GM12872 (cell line): ENCODE data around the gene ROM1.

Experiments used
- TF ChIP-seq, protein P1 (sequence below): IDR thresholded peaks from 3 replicates; pipeline ENCODE4 v1.5.1; 2011; ENCODE audit warnings: low read depth, mild to moderate bottlenecking, low read length, moderate library complexity; ENCODE audit not compliant: insufficient read depth

The ROM1 gene

DNA sequence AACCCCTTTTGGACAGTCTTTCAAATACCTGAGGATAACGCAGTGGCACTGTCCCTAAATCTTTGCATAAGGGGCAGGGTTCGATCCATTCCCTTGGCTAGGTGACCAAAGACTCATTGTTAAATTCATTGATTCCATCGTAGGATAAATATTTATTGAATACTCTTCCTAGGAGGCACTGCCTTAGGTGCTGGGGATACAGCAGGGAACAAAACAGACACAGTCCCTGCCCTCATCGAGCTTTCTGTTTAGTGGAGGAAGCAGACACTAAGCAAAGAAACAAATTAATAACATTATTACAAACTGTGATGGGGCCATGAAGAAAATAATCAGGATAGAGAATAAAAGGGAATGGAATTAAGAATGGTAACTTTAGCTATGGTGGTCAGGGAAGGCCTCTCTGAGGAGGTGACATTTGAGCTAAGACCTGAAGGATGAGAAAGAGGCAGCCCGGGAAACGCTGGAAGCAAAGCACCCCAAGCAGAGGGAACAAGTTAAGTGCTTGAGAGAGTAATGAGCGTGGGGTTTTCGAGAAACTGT lies 8.0 kb downstream of the ROM1 start:
- TF ChIP-seq, protein P1, sequence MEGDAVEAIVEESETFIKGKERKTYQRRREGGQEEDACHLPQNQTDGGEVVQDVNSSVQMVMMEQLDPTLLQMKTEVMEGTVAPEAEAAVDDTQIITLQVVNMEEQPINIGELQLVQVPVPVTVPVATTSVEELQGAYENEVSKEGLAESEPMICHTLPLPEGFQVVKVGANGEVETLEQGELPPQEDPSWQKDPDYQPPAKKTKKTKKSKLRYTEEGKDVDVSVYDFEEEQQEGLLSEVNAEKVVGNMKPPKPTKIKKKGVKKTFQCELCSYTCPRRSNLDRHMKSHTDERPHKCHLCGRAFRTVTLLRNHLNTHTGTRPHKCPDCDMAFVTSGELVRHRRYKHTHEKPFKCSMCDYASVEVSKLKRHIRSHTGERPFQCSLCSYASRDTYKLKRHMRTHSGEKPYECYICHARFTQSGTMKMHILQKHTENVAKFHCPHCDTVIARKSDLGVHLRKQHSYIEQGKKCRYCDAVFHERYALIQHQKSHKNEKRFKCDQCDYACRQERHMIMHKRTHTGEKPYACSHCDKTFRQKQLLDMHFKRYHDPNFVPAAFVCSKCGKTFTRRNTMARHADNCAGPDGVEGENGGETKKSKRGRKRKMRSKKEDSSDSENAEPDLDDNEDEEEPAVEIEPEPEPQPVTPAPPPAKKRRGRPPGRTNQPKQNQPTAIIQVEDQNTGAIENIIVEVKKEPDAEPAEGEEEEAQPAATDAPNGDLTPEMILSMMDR, result no peak

DNA sequence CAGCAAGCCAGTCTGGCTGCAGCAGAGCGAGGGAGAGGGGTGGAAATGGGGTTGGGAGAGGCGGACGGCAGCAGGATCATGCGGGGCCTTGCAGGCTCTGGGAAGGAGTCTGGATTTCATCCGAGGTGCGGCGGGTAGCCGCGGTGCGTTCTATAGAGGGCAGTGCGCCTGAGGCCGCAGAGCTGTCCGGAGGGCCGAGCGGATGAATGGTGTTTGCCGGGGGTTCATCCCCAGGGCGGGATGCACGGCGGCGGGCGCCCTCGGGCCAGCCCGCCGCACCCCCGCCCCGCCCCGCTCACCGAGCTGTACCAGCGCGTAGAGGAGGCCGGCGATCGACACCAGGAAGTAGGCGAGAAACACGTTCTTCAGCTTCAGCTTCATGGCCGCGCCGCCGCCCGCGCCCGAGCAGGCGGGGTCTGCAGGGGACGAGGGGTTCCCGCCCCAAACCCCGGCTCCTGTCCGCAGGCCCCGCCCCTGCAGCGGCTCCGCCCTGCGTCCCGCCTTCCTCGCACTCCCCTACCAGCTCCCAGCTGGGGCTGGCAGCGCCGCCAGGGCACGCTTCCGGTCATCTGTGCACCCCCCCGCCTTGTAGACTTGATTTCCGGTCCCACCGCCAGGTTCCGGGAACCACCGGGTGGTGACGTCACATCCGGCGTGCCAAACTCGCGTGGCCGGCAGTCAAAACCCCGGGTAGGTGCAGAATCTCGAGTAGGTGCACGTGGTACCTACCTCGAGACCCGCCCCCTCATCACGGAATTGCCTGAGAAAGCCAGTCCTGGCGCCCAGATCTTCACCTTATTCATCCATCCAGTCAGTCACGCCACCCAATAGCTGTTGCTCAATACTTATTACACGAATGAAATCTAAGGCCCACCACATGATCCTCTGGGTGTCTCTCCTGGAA lies 8.8 kb downstream of the ROM1 start, which contains the start of gene B3GAT3:
Gene B3GAT3, minus strand, starts transcription at position 420 of the 904 bp plus-strand sequence. Its CDS starts 39 bp downstream, at position 381.
- TF ChIP-seq, protein P1, result no peak

DNA sequence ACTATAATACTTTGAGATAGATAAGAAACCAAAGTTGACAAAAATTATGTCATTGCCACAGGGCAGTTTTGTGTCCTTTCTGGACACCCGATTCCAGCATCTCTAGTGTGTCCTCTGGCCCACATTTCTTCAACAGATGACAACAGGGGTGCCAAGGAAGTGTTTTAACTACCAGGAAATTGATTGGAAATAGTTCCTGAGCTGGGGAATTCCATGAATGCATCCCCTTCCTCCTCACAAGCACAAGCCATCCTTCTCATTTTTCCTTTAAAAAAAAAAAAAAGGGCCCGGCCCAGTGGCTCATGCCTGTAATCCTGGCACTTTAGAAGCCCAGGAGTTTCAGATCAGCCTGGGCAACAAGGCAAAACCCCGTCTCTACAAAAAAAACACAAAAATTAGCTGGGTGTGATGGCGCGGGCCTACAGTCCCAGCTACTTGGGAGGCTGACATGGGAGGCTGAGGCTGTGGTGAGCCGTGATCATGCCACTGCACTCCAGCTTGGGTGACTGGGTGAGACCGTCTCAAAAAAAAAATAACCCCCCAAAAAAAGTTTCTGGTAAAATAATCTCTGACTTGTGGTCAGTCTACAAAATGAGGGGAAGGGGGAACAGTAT lies 9.5 kb downstream of the ROM1 start:
- TF ChIP-seq, protein P1, result no peak

DNA sequence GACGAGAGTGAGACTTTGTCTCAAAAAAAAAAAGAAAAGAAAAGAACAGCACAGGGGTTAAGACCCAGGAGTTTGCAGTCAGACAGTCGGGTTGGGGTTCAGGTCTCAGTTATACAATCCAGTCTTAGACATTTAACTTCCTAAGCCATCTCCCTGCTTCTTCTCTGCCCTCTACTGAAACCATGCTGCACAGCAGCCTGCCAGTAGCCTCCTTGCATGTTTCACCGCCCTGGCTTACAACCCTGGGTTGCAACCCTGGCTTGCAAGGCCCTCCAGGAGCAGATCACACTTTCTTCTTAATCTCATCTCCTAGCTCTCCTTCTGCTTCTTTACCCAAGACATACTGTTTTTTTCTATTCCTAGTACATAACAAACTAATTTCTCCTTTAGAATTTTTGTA lies 14.7 kb downstream of the ROM1 start:
- TF ChIP-seq, protein P1, result no peak

DNA sequence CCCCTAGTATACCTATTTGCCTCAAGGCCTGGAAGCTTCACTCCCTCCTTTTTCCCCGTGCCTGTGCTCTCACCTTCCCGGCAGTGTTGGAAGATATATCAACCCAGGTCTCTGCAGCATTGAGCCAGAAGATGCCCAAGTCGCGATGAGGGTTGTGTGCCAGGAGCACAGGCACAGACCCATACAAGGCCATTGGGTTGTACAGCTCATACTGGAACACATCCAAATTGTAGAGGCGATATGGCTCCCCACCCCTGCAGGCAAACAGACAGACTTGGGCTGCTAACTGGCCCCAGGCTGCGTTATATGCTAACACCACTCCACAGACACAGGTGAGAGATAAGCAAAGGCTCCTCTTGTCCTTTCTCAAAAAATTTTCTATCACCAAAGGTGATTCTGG lies 19.4 kb downstream of the ROM1 start:
- TF ChIP-seq, protein P1, result no peak

DNA sequence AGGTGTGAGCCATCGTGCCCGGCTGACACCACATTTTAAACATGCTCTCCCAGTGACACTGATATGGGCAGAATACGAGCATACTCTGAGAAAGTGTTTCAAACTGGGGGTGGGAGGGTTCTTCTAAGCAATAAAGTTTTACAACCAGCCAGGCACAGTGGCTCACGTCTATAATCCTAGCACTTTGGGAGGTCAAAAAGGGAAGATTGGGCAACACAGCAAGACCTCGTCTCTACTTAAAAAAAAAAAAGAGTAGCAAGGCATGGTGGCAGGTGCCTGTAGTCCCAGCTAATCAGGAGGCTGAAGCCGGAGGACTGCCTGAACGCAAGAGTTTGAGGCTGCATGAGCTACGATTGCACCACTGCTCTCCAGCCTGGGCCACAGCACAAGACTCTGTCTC lies 31.2 kb downstream of the ROM1 start:
- TF ChIP-seq, protein P1, result no peak

DNA sequence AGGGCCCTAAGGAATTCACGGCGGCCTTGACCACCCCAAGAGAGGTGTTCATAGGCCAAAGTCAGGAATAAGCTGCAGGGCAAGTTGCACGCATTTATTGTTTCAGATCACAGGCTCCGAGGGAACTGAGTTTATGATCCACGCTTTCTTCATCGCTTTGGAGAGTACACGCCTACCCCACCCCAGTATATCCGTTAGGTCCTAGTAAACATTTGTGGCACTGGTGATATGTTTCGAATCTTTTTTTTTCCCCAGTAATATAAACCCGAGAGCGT lies 32.6 kb downstream of the ROM1 start:
- TF ChIP-seq, protein P1, result no peak
